GM12873 (cell line): Measurements from ENCODE around the gene EDNRB.

Experiments used
- CTCF ChIP-seq: IDR thresholded peaks from 2 replicates; pipeline ENCODE4 v1.5.1; 2012; ENCODE audit warnings: low read depth, mild to moderate bottlenecking, moderate library complexity, low read length, control low read depth; ENCODE audit not compliant: insufficient read depth; ENCODE audit errors: missing control alignments

The EDNRB gene

GRCh38 chr13:77878190-77878589 lies 40.4 kb downstream of the EDNRB start:
- TF ChIP-seq CTCF, result no peak

GRCh38 chr13:77876176-77876575 lies 42.5 kb downstream of the EDNRB start:
- TF ChIP-seq CTCF, result no peak

- no peak for TF ChIP-seq CTCF
Observed at GRCh38 chr13:77874406-77874805, 44.2 kb downstream of the EDNRB start.

- TF ChIP-seq CTCF, result no peak
Observed at GRCh38 chr13:77872995-77873394, 45.6 kb downstream of the EDNRB start.

GRCh38 chr13:77871596-77871995 lies 47.0 kb downstream of the EDNRB start:
- no peak for TF ChIP-seq CTCF

- TF ChIP-seq CTCF, result no peak
Observed at GRCh38 chr13:77868717-77869116, 49.9 kb downstream of the EDNRB start.

GRCh38 chr13:77866971-77867370 lies 51.7 kb downstream of the EDNRB start:
- TF ChIP-seq CTCF, result no peak
